NCI-H446 treated with DMSO at 0.1 percent for 48 hours (cell line): Measurements from ENCODE around the gene DHX36.

Experiments used
- DNase-seq: peaks from one replicate; lab custom pipeline; 2025; lab: John Stamatoyannopoulos, UW

The DHX36 gene

DNA sequence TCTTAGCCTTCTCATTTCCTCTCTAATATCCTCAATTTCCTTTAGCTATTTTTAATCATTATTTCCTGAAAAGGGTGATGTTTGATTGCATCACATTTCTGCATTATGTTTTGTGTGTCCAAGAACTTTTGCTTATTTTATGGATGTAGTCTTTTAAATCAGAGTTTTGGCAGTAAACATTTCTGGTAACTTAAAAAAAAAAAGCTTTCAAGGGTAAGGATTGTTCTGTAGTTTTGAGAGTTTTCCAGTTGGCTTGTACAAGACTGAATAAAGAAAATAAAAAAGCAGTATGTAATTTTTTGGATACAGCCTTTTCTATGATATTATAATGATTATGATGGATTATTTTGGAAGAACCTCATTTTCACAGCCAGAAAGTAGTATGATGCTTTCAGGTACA, 99.4 kb downstream of the DHX36 start:
- no peak for DNase-seq

DNA sequence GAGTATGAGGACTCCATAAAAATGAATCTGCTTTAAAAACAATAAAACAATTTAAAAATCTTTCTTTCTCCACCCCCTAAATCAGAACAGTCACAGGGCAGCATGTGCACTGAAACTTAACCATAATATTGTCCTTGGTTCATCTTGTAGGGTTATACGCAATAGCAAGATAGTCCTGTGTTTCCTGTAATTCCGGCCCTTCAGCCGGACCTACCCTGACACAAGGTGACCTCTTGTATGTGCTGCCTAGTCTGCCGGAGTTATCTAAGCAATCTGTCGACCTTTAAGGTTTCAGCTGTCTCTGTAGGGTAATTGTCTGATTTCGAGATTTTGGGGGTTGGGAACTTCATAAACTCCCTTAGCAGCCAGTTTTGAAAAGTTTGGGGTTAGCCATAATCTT, 99.9 kb downstream of the DHX36 start:
- no peak for DNase-seq

DNA sequence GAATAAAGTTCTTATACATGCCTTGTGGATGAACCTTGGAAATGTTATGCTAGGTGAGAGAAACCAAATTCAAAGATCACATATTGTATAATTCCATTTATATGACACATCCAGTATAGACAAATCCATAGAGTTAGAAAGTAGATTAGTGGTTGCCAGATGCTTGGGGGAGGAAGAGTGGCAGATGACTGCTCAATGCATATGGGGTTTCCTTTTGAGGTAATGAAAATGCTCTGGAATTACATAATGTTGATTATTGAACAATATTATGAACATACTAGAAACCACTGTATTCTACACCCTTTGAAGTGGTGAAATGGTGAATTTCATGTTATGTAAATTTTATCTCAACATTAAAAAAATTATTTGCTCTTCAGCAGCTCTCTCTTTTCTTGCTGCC, 100.8 kb downstream of the DHX36 start:
- DNase-seq: no peak
